GM12878 (cell line): ENCODE results near the gene UHMK1. TPM values are rescaled to one million over a fixed set of nuclear protein-coding genes. Genes with fewer than 3 reads are reported as not detected.

ENCODE experiments used
- E4F1 ChIP-seq: fragments of 450-650 bp; IDR thresholded peaks from 2 replicates; pipeline ENCODE4 v1.6.1; 2018; ENCODE audit warnings: borderline replicate concordance, mild to moderate bottlenecking; ENCODE audit not compliant: partially characterized antibody
- NFYB ChIP-seq: IDR thresholded peaks from 2 replicates; pipeline ENCODE4 v1.6.1; 2011; ENCODE audit warnings: low read depth, mild to moderate bottlenecking, low read length, improper control_type of control experiment, moderate library complexity; ENCODE audit not compliant: insufficient read depth
- NKRF ChIP-seq: fragments of 450-650 bp; conservative IDR thresholded peaks from 2 replicates; pipeline ENCODE4 v1.6.1; 2017; ENCODE audit warnings: mild to moderate bottlenecking, moderate library complexity
- NR2C2 ChIP-seq: IDR thresholded peaks from 2 replicates; pipeline ENCODE4 v1.6.1; 2011; ENCODE audit warnings: borderline replicate concordance, low read depth; ENCODE audit not compliant: control insufficient read depth, insufficient read length
- polyA plus RNA-seq, 11 experiments: library from polyadenylated mRNA; depleted of rRNA in 4 of 11; unstranded in 6 of 11; stranded (reverse) in 5 of 11; fragments of >200 nt; fragmentation: Nextera tagmentation in 4 of 11; fragmentation: Illumina TruSeq in 1 of 11; extraction: Ambion mirVana in 4 of 11; extraction: Trizol in 1 of 11; gene quantifications; 1 replicate in 1 of 11; 2 replicates in 10 of 11; pipeline versions ENCODE4 v1.2.1 to v1.2.3, GENCODE V29; 2011 to 2016; ENCODE audit warnings: inconsistent platforms in 2 of 11, missing spikeins in 2 of 11, low read depth in 1 of 11
- total RNA-seq, 4 experiments: library from RNA; depleted of rRNA in 3 of 4; stranded (reverse); fragments of >200 nt in 3 of 4; fragmentation: Illumina TruSeq in 1 of 4; extraction: Trizol in 1 of 4; gene quantifications; 2 replicates each; pipeline versions ENCODE4 v1.2.1 to v1.2.3, GENCODE V29; 2013 to 2021

Gene UHMK1
- total and polyA plus RNA-seq, 10 of the 15 experiments (the other 5 are each of a cell fraction or from before 2014, with no cell fraction given): 5.7 to 52.7 (median 28.3) TPM

- TF ChIP-seq NKRF (0 out of 2 replicates have a peak, but pooled peaks have one; percentile 24), E4F1 (no peak), NFYB (peak; percentile 43; the same call in 1 of the 2 replicates), NR2C2 (no peak)
Measured at GRCh38 chr1:162561037-162561615, 63.5 kb downstream of the UHMK1 start (continued).
